ENCODE measurements around the gene AGK. TPM values are rescaled to one million over a fixed set of nuclear protein-coding genes. Genes with fewer than 3 reads are reported as not detected.

The AGK gene
- total RNA-seq, 4 donors from 2014 or later, result 15.3 to 42.7 (median 19.4) TPM

DNA sequence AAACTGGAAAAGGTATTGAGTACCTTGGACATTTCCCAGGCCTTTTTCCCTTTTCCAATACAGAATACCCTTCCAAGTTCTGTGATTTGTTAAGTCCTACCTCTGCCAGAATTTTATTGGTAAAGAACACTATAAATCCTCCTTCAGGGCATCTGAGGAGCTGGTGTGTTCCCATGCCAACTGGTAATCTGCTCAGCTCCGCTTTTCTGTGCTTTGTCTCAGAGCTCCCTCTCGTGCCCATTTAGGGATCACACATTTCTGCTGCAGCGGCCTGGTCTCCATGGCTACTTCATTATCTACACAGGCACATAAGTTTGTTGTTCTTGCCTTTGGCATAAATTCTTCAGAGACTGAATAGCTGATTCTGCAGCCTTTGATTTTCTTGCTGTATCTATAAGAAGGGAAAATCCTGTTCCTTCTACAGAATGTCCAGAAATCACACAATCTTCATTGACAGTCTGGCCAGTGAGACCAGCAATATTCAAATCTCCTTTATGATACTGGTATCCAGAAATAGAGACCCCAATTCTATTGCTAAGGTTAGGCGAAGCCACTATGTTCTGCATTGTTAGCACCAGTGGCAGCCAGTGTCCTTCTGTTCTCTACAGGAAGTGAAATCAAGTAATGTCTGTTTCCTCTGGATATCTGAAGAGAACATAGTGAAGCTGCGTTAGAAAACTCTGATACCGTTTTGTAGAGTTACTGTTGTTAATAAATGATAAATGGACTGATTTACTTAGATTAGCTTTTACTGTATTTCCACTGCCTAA is 98.8 kb downstream of the AGK start:
- H3K4me3 ChIP-seq, result no peak overlapping the region
- H3K27ac ChIP-seq, result no peak overlapping the region
- no peaks in the 10 kb centered on the region for H3K9me3 ChIP-seq
- no peaks in the 10 kb centered on the region for H3K27me3 ChIP-seq
- TF ChIP-seq POLR2A (IDR thresholded peaks at IDR 0.05) (no peak), EP300 (IDR thresholded peaks at IDR 0.05) (no peak), POLR2AphosphoS5 (IDR thresholded peaks at IDR 0.05) (no peak)
- TF ChIP-seq, protein P1, sequence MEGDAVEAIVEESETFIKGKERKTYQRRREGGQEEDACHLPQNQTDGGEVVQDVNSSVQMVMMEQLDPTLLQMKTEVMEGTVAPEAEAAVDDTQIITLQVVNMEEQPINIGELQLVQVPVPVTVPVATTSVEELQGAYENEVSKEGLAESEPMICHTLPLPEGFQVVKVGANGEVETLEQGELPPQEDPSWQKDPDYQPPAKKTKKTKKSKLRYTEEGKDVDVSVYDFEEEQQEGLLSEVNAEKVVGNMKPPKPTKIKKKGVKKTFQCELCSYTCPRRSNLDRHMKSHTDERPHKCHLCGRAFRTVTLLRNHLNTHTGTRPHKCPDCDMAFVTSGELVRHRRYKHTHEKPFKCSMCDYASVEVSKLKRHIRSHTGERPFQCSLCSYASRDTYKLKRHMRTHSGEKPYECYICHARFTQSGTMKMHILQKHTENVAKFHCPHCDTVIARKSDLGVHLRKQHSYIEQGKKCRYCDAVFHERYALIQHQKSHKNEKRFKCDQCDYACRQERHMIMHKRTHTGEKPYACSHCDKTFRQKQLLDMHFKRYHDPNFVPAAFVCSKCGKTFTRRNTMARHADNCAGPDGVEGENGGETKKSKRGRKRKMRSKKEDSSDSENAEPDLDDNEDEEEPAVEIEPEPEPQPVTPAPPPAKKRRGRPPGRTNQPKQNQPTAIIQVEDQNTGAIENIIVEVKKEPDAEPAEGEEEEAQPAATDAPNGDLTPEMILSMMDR (IDR thresholded peaks at IDR 0.05), result peak; percentile 29 to 62
- peaks cover 13% of the 10 kb centered on the region for H3K36me3 ChIP-seq
- peaks cover 10% of the 10 kb centered on the region for H3K4me1 ChIP-seq
- DNase-seq (ENCODE audit: low spot score in 2 of 2), result no peak
- WGBS, result 38% methylated on average over 6 of the region's 6 CpGs

DNA sequence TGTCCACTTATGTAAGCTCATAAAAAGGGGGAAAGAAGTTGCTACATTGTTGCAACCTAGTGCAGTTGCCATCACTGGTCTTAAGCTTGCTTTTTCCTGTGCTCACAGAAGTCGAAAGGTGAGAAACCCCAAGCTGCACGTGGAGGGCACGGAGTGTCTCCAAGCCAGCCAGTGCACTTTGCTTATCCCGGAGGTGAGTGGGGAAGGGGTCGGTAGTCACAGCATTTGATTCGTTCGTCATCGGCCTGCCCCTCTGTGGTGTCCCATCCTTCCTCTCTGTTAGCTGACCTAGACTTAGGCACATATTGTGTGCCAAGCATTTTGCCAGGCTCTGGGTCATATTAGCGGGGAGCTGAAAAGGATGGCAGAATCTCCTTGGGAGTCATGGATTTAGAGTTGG is 100.2 kb downstream of the AGK start:
- Histone ChIP-seq H3K4me3 (no peak overlapping the region), H3K27ac (no peak overlapping the region), H3K27me3 (no peaks in the 10 kb centered on the region), H3K36me3 (peaks cover 19% of the 10 kb centered on the region), H3K9me3 (no peaks in the 10 kb centered on the region), H3K4me1 (peaks cover 10% of the 10 kb centered on the region)
- WGBS, result 88% methylated on average over 9 of the region's 9 CpGs
- no peak for DNase-seq (ENCODE audit: low spot score in 2 of 2)
- TF ChIP-seq POLR2AphosphoS5 (IDR thresholded peaks at IDR 0.05) (no peak), EP300 (IDR thresholded peaks at IDR 0.05) (no peak), POLR2A (IDR thresholded peaks at IDR 0.05) (no peak)
- TF ChIP-seq, protein P1 (IDR thresholded peaks at IDR 0.05), result no peak

DNA sequence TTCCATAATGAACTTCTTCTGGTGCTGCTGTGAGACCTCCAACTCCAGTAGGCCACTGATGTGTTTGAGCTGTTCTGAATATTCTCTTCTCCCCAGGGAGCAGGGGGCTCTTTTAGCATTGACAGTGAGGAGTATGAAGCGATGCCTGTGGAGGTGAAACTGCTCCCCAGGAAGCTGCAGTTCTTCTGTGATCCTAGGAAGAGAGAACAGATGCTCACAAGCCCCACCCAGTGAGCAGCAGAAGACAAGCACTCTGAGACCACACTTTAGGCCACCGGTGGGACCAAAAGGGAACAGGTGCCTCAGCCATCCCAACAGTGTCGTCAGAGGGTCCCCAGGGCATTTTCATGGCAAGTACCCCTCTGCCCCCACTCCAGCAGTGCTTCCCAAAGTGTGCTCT is 101.5 kb downstream of the AGK start:
- H3K27me3 ChIP-seq, result no peaks in the 10 kb centered on the region
- DNase-seq (ENCODE audit: low spot score in 2 of 2), result no peak
- peaks cover 10% of the 10 kb centered on the region for H3K4me1 ChIP-seq
- no peaks in the 10 kb centered on the region for H3K9me3 ChIP-seq
- H3K27ac ChIP-seq, result no peak overlapping the region
- TF ChIP-seq, protein P1 (IDR thresholded peaks at IDR 0.05), result no peak
- TF ChIP-seq POLR2AphosphoS5 (IDR thresholded peaks at IDR 0.05) (no peak), EP300 (IDR thresholded peaks at IDR 0.05) (no peak), POLR2A (IDR thresholded peaks at IDR 0.05) (no peak)
- no peak overlapping the region for H3K4me3 ChIP-seq
- 71% methylated on average over 3 of the region's 3 CpGs for WGBS
- peaks cover 26% of the 10 kb centered on the region for H3K36me3 ChIP-seq

DNA sequence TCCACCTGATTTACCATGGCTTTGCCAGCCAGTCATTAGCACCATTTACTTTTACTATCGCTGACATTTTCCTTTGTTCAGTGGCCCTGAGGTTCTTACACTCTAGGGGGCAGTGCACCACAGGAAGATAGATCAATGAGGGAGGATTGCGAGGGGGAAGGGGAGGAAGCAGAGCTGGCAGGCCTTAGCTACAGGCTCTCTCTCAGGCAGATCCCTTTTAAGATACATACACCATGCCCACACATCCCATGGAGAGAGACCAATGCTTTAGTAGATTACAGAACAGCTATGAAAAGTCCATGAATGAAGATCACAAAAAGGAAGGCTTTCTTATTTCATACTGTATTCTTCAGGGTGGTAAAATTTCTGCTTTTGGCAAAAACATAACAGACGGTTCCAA is 103.3 kb downstream of the AGK start:
- no peak for DNase-seq (ENCODE audit: low spot score in 2 of 2)
- 54% methylated on average over 3 of the region's 3 CpGs for WGBS
- Histone ChIP-seq H3K36me3 (peaks cover 31% of the 10 kb centered on the region), H3K4me1 (peaks cover 9% of the 10 kb centered on the region), H3K9me3 (no peaks in the 10 kb centered on the region), H3K27ac (no peak overlapping the region), H3K4me3 (no peak overlapping the region), H3K27me3 (no peaks in the 10 kb centered on the region)
- no peak for TF ChIP-seq POLR2AphosphoS5 (IDR thresholded peaks at IDR 0.05)
- TF ChIP-seq EP300 (IDR thresholded peaks at IDR 0.05), result no peak
- TF ChIP-seq POLR2A (IDR thresholded peaks at IDR 0.05), result no peak
- TF ChIP-seq, protein P1 (IDR thresholded peaks at IDR 0.05), result peak; percentile 17 to 47

DNA sequence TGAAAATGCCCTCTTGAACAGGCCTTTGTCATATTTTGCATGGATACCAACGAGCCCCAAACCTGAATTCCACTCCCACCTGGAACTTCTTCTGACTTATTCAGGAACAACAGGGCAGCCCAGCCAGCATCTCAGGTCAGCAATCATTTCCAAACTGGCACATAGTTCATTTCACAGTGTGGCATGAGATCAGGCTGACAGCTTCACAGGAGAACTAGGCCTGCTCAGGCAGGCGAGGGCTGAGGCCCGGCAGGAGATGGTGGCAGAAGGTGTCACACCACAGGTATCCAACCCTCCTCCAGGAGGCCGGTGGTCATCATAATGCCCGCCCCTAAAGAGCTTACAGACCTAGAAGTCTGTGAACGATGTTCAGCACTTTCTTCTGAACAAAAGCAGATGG is 108.3 kb downstream of the AGK start:
- no peak for DNase-seq (ENCODE audit: low spot score in 2 of 2)
- H3K27me3 ChIP-seq, result no peaks in the 10 kb centered on the region
- H3K27ac ChIP-seq, result no peak overlapping the region
- H3K9me3 ChIP-seq, result no peaks in the 10 kb centered on the region
- H3K4me3 ChIP-seq, result no peak overlapping the region
- WGBS, result 83% methylated on average over 4 of the region's 6 CpGs
- TF ChIP-seq POLR2A (IDR thresholded peaks at IDR 0.05), result no peak
- TF ChIP-seq EP300 (IDR thresholded peaks at IDR 0.05), result no peak
- TF ChIP-seq POLR2AphosphoS5 (IDR thresholded peaks at IDR 0.05), result no peak
- TF ChIP-seq, protein P1 (IDR thresholded peaks at IDR 0.05), result no peak
- H3K36me3 ChIP-seq, result peaks cover 59% of the 10 kb centered on the region
- H3K4me1 ChIP-seq, result peaks cover 3% of the 10 kb centered on the region
